ENCODE data around the gene PIM1.
"Not testable (repeated sequence)": the region's sequence is repeated elsewhere in the genome, so short reads cannot be mapped to it uniquely, and the experiment has no call there.

Gene PIM1

DNA sequence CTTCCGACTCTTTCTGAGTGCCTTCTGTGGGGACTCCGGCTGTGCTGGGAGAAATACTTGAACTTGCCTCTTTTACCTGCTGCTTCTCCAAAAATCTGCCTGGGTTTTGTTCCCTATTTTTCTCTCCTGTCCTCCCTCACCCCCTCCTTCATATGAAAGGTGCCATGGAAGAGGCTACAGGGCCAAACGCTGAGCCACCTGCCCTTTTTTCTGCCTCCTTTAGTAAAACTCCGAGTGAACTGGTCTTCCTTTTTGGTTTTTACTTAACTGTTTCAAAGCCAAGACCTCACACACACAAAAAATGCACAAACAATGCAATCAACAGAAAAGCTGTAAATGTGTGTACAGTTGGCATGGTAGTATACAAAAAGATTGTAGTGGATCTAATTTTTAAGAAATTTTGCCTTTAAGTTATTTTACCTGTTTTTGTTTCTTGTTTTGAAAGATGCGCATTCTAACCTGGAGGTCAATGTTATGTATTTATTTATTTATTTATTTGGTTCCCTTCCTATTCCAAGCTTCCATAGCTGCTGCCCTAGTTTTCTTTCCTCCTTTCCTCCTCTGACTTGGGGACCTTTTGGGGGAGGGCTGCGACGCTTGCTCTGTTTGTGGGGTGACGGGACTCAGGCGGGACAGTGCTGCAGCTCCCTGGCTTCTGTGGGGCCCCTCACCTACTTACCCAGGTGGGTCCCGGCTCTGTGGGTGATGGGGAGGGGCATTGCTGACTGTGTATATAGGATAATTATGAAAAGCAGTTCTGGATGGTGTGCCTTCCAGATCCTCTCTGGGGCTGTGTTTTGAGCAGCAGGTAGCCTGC is 4.8 kb downstream of the PIM1 start:
- Histone ChIP-seq H3K4me3 (ENCODE audit: low read length) (no peak overlapping the region), H3K9me3 (ENCODE audit: insufficient read depth, low read depth, low read length) (no peaks in the 10 kb centered on the region), H3K36me3 (ENCODE audit: insufficient read depth, low read depth, low read length) (peaks cover 41% of the 10 kb centered on the region), H3K4me1 (ENCODE audit: insufficient read depth, low read length) (peaks cover 7% of the 10 kb centered on the region), H3K9ac (ENCODE audit: low read depth, low read length) (no peak overlapping the region), H3K27ac (ENCODE audit: low read length) (no peak overlapping the region), H3K27me3 (ENCODE audit: insufficient read depth, low read length) (no peaks in the 10 kb centered on the region)

DNA sequence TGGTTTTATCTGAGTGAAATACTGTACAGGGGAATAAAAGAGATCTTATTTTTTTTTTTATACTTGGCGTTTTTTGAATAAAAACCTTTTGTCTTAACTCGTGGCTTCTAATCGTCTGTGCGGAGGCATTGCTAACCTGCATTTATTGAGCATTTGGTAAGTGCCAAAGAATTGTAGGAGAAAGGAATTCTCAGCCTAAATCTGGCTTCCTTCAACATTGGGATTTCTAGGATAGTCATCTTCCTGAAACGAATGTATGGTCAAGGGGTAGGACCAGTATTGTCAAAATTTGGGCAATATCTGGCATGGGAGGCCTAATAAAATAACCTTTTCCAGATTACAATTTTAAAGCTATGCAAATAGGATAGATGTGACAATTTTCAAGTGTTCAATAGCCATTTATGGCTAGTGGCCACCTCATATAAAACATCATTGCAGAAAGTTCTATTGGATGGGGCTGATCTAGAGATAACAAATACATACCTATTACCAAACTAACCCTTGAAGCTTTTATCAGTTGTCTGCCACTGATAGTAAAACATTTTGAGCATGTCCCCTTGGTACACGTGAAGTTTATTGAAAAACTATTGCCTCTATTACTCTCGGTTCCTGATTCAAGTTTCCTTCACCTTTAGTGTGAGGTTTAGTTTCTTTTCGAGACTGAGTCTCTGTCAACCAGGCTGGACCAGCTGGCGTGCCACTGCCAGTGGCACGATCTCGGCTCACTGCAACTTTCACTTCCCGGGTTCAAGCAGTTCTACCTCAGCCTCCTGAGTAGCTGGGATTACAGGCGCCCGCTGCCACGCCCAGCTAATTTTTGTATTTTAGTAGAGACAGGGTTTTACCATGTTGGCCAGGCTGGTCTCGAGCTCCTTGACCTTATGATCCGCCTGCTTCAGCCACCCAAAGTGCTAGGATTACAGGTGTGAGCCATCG is 5.6 kb downstream of the PIM1 start:
- H3K27me3 ChIP-seq (ENCODE audit: insufficient read depth, low read length): no peaks in the 10 kb centered on the region
- H3K9me3 ChIP-seq (ENCODE audit: insufficient read depth, low read depth, low read length): no peaks in the 10 kb centered on the region
- no peak overlapping the region for H3K27ac ChIP-seq (ENCODE audit: low read length)
- H3K4me1 ChIP-seq (ENCODE audit: insufficient read depth, low read length): peaks cover 7% of the 10 kb centered on the region
- no peak overlapping the region for H3K4me3 ChIP-seq (ENCODE audit: low read length)
- peaks cover 41% of the 10 kb centered on the region for H3K36me3 ChIP-seq (ENCODE audit: insufficient read depth, low read depth, low read length)
- no peak overlapping the region for H3K9ac ChIP-seq (ENCODE audit: low read depth, low read length)

DNA sequence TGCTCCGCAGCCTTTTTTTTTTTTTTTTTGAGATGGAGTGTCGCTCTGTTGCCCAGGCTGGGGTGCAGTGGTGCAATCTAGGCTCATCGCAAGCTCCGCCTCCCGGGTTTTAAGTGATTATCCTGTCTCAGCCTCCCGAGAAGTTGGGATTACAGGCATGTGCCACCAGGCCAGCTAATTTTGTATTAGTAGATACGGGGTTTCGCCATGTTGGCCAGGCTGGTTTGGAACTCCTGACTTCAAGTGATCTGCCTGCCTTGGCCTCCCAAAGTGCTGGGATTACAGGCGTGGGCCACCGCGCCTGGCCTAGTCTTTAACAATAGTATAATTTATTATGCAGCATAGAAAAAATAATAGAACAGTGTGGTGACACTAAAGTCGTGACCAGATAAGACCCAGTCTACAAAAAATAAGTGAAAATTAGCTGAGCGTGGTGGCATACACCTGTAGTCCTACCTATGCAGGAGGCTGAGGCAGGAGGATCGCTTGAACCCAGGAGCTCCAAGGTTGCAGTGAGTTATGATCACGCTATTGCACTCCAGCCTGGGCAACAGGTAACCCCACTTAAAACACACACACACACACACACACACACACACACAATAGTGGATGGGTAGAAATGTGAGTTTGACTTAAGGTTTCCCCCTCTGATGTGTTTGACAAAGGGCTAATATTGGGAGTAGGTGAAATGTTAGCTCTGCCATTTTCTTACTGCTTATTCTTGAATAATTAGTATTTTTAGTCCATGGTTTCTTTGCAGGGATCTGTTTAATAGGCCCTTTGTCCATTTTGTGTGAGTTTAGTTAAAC is 6.5 kb downstream of the PIM1 start:
- H3K4me3 ChIP-seq (ENCODE audit: low read length): no peak overlapping the region
- H3K36me3 ChIP-seq (ENCODE audit: insufficient read depth, low read depth, low read length): peaks cover 37% of the 10 kb centered on the region
- no peaks in the 10 kb centered on the region for H3K9me3 ChIP-seq (ENCODE audit: insufficient read depth, low read depth, low read length)
- H3K9ac ChIP-seq (ENCODE audit: low read depth, low read length): no peak overlapping the region
- no peaks in the 10 kb centered on the region for H3K27me3 ChIP-seq (ENCODE audit: insufficient read depth, low read length)
- H3K27ac ChIP-seq (ENCODE audit: low read length): no peak overlapping the region
- H3K4me1 ChIP-seq (ENCODE audit: insufficient read depth, low read length): peaks cover 7% of the 10 kb centered on the region

DNA sequence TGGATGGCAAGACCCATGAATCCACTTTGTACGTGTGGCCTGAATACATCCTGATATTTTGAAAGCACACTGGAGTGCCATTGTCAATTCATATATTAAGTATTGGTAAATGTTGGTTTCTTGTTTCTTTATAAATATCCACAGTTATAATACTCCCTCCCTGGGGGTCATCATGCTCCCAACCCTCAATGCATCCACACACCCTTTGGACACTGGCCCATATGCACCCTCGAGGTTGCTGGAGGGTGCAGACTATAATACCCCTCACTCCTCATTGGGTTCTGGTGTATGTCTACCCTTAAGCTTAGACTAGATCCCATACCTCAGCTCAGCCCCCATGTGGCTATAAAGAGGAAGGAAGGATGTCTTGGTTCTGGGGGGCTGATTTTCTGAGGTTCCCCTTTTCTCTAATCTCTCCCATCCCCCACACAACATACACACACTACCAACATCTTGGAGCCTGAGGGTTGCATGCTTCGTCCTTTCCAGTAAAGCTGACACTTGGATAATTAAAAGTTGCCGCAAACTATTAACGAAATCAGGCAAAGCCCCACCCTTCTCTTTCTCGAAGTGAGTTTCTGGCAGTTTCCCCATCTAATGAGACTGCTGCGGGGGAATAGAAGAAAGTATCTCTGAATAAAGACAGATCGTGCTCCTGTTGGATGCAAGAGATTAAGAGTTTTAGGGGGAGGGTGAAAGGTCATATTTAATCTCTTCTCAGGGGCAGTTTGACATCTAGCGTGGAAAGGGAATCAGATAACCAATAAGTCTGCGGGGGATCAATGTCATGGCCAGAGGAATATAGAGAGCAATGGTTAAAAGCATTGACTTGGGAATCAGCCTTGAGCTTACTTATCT is 7.4 kb downstream of the PIM1 start:
- H3K36me3 ChIP-seq (ENCODE audit: insufficient read depth, low read depth, low read length): peaks cover 37% of the 10 kb centered on the region
- H3K4me3 ChIP-seq (ENCODE audit: low read length): no peak overlapping the region
- no peak overlapping the region for H3K9ac ChIP-seq (ENCODE audit: low read depth, low read length)
- H3K27ac ChIP-seq (ENCODE audit: low read length): no peak overlapping the region
- peaks cover 7% of the 10 kb centered on the region for H3K4me1 ChIP-seq (ENCODE audit: insufficient read depth, low read length)
- H3K9me3 ChIP-seq (ENCODE audit: insufficient read depth, low read depth, low read length): no peaks in the 10 kb centered on the region
- H3K27me3 ChIP-seq (ENCODE audit: insufficient read depth, low read length): no peaks in the 10 kb centered on the region

DNA sequence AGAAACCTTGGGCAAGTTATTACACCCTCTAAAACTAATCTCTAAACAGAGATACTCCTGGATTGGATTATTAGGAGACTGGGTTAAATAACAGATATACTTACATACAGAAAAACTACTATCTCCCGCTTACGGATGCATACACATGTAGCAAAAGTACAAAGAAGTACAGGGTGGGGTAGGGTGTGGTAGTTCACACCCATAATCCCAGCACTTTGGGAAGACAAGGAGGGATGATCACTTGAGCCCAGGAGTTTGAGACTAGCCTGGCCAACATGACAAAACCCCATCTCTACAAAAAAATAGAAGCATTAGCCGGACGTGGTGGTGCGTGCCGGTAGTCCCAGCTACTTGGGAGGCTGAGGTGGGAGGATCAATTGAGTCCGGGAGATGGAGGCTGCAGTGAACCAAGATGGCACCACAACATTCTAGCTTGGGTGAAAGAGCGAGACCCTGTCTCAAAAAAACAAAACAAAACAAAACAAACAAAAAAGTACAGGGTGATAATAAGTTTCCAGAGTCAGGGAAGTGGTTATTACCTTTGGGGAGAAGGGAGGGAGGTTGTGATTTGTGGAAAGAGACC is 8.1 kb downstream of the PIM1 start:
- Histone ChIP-seq H3K9me3 (ENCODE audit: insufficient read depth, low read depth, low read length) (no peaks in the 10 kb centered on the region), H3K36me3 (ENCODE audit: insufficient read depth, low read depth, low read length) (peaks cover 30% of the 10 kb centered on the region), H3K4me1 (ENCODE audit: insufficient read depth, low read length) (peaks cover 1% of the 10 kb centered on the region; the same call in 1 of the 2 replicates), H3K27ac (ENCODE audit: low read length) (no peak overlapping the region), H3K4me3 (ENCODE audit: low read length) (no peak overlapping the region), H3K27me3 (ENCODE audit: insufficient read depth, low read length) (no peaks in the 10 kb centered on the region), H3K9ac (ENCODE audit: low read depth, low read length) (no peak overlapping the region)

DNA sequence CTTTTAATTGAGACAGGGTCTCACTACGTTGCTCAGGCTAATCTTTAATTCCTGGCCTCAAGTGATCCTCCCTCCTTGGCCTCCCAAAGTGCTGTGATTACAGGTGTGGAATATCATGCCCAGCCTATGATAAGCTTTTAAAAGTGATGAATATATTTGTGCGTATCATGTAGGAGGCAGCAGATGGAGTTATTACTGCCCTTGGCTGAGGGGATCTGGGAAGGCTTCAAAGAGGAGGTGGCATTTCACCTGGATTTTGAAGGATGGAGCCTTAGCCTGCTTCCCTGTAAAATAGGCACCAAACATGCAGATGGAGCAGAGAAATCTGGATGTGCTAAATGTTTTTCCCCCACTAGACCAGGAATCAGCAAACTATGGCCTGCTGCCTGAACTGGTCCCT is 10.1 kb downstream of the PIM1 start:
- Histone ChIP-seq H3K36me3 (ENCODE audit: insufficient read depth, low read depth, low read length) (peaks cover 9% of the 10 kb centered on the region), H3K4me1 (ENCODE audit: insufficient read depth, low read length) (no peaks in the 10 kb centered on the region), H3K9me3 (ENCODE audit: insufficient read depth, low read depth, low read length) (no peaks in the 10 kb centered on the region), H3K27me3 (ENCODE audit: insufficient read depth, low read length) (no peaks in the 10 kb centered on the region), H3K9ac (ENCODE audit: low read depth, low read length) (no peak overlapping the region), H3K4me3 (ENCODE audit: low read length) (no peak overlapping the region), H3K27ac (ENCODE audit: low read length) (no peak overlapping the region)

DNA sequence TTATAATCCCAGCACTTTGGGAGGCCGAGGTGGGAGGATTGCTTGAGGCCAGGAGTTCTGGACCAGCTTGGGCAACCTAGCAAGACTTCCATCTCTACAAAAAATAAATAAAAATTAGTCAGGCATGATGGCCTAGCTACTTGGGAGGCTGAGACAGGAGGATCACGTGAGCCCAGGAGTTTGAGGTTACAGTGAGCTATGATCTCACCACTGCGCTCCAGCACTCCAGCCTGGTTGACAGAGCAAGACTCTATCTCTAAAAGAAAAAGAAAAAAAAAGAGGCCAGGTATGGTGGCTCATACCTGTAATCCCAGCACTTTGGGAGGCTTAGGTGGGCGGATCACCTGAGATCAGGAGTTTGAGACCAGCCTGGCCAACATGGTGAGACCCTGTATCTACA is 10.7 kb downstream of the PIM1 start:
- H3K9ac ChIP-seq (ENCODE audit: low read depth, low read length); H3K36me3 ChIP-seq (ENCODE audit: insufficient read depth, low read depth, low read length); H3K27ac ChIP-seq (ENCODE audit: low read length); H3K4me3 ChIP-seq (ENCODE audit: low read length); H3K9me3 ChIP-seq (ENCODE audit: insufficient read depth, low read depth, low read length); H3K27me3 ChIP-seq (ENCODE audit: insufficient read depth, low read length); H3K4me1 ChIP-seq (ENCODE audit: insufficient read depth, low read length): not testable (repeated sequence)

DNA sequence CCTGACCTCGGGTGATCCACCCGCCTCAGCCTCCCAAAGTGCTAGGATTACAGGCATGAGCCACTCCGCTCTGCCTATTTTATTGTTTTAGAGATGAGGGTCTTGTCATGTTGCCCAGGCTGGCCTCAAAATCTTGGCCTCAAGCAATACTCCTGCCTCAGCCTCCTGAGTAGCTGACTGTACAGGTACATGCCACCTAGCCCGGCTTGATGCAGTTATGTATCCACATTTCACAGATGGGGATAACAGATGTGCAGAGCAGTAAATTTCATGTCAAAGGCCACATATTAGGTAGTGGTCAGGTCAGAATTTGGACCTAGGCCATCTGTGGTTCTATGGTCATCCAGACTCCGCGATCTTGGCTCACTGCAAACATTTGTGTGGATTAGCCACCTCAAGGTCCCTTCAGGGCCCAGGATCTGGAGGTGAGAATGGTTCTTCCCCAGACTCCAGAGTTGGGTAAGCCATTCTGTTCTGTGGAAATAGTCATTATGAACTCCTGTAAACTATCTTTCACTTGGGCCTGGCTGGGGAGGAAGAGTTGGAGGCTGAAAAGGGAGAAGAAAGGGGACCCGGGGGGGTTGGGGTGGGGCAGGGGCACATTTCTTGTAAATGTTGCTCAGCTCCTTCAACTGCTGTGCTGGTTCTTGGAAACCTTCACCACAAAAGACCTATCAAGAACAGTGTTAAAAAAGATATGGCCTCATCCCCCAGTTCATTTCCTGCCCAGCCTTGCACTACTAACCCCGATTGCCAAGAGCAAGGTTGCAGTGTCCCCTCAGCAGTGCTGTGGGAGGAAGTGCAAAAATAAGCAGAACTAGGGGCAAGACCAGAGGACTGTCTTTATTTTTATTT is 13.0 kb downstream of the PIM1 start:
- Histone ChIP-seq H3K4me1 (ENCODE audit: insufficient read depth, low read length) (no peaks in the 10 kb centered on the region), H3K4me3 (ENCODE audit: low read length) (no peak overlapping the region), H3K27ac (ENCODE audit: low read length) (no peak overlapping the region), H3K36me3 (ENCODE audit: insufficient read depth, low read depth, low read length) (no peaks in the 10 kb centered on the region), H3K27me3 (ENCODE audit: insufficient read depth, low read length) (no peaks in the 10 kb centered on the region), H3K9me3 (ENCODE audit: insufficient read depth, low read depth, low read length) (no peaks in the 10 kb centered on the region), H3K9ac (ENCODE audit: low read depth, low read length) (no peak overlapping the region)

DNA sequence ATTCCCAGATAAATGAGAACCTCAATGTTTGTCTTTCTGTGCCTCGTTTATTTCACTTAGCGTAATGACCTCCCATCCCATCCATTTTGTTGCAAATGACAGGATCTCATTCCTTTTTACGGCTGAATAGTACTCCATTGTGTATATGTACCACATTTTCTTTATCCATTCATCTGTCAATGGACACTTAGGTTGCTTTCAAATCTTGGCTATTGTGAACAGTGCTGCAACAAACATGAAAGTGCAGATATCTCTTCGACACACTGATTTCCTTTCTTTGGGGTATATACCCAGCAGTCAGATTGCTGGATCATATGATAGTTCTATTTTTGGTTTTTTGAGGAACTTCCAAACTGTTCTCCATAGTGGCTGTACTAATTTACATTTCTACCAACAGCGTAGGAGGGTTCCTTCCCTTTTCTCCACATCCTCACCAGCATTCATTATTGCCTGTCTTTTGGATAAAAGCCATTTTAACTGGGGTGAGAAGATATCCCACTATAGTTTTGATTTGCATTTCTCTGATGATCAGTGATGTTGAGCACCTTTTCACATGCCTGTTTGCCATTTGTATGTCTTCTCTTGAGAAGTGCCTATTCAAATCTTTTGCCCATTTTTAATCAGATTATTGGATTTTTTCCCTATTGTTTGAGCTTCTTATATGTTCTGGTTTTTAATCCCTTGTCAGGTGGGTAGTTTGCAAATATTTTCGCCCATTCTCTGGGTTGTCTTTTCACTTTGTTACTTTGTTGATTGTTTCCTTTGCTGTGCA is 16.2 kb downstream of the PIM1 start:
- H3K9ac ChIP-seq (ENCODE audit: low read depth, low read length); H3K4me3 ChIP-seq (ENCODE audit: low read length); H3K9me3 ChIP-seq (ENCODE audit: insufficient read depth, low read depth, low read length); H3K4me1 ChIP-seq (ENCODE audit: insufficient read depth, low read length); H3K27me3 ChIP-seq (ENCODE audit: insufficient read depth, low read length); H3K36me3 ChIP-seq (ENCODE audit: insufficient read depth, low read depth, low read length); H3K27ac ChIP-seq (ENCODE audit: low read length): not testable (repeated sequence)
